Gastroesophageal sphincter (tissue), 3 donors: ENCODE results near the gene SPEM3.

ENCODE experiments used
- EP300 ChIP-seq: sonication (generic); formaldehyde crosslinking; IDR thresholded peaks from one replicate; pipeline ENCODE4 v1.6.1; 2017; ENCODE audit warnings: antibody characterized with exemption, mild to moderate bottlenecking
- POLR2A ChIP-seq, 2 donors: fragments of 450-650 bp; IDR thresholded peaks; one replicate each; pipeline ENCODE4 v1.6.1; 2017; ENCODE audit warnings: antibody characterized with exemption in 2 of 2, mild to moderate bottlenecking in 2 of 2, moderate library complexity in 1 of 2
- POLR2AphosphoS5 ChIP-seq: sonication (generic); formaldehyde crosslinking; IDR thresholded peaks from one replicate; pipeline ENCODE4 v1.6.1; 2017; ENCODE audit warnings: antibody characterized with exemption
- TF ChIP-seq, protein P1 (sequence below), 4 experiments: fragments of 200-600 bp in 2 of 4; fragments of 450-650 bp in 2 of 4; sonication (generic) in 1 of 4; IDR thresholded peaks; one replicate each; pipeline ENCODE4 v1.5.1; 2017 to 2019; ENCODE audit warnings: antibody characterized with exemption in 4 of 4, mild to moderate bottlenecking in 2 of 4, moderate library complexity in 2 of 4

DNA sequence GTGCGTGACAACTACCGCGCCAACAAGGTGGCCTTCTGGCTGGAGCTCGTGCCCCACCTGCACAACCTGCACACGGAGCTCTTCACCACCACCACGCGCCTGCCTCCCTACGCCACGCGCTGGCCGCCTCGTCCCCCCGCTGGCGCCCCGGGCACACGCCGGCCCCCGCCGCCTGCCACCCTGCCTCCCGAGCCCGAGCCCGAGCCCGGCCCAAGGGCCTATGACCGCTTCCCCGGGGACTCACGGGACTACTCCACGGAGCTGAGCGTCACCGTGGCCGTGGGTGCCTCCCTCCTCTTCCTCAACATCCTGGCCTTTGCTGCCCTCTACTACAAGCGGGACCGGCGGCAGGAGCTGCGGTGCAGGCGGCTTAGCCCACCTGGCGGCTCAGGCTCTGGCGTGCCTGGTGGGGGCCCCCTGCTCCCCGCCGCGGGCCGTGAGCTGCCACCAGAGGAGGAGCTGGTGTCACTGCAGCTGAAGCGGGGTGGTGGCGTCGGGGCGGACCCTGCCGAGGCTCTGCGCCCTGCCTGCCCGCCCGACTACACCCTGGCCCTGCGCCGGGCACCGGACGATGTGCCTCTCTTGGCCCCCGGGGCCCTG lies 11.5 kb upstream of the SPEM3 start:
- TF ChIP-seq, protein P1, sequence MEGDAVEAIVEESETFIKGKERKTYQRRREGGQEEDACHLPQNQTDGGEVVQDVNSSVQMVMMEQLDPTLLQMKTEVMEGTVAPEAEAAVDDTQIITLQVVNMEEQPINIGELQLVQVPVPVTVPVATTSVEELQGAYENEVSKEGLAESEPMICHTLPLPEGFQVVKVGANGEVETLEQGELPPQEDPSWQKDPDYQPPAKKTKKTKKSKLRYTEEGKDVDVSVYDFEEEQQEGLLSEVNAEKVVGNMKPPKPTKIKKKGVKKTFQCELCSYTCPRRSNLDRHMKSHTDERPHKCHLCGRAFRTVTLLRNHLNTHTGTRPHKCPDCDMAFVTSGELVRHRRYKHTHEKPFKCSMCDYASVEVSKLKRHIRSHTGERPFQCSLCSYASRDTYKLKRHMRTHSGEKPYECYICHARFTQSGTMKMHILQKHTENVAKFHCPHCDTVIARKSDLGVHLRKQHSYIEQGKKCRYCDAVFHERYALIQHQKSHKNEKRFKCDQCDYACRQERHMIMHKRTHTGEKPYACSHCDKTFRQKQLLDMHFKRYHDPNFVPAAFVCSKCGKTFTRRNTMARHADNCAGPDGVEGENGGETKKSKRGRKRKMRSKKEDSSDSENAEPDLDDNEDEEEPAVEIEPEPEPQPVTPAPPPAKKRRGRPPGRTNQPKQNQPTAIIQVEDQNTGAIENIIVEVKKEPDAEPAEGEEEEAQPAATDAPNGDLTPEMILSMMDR (IDR thresholded peaks at IDR 0.05): no peak
- TF ChIP-seq POLR2AphosphoS5 (no peak), POLR2A (IDR thresholded peaks at IDR 0.05) (no peak), EP300 (no peak)
